SK-N-SH (cell line): ENCODE results near the gene HPCAL1. TPM values are rescaled to one million over a fixed set of nuclear protein-coding genes. Genes with fewer than 3 reads are reported as not detected.

Experiments
- CTCF ChIA-PET: fragments of 300-600, 350-600 bp; formaldehyde crosslinking; extraction: SDS; loops from one replicate; lab custom pipeline; 2021; lab: Yijun Ruan, JAX
- POLR2A ChIA-PET: fragments of 350-600 bp; sonication (Branson Sonifier 250); formaldehyde crosslinking; extraction: SDS; loops from one replicate; lab custom pipeline; 2020; ENCODE audit warnings: antibody characterized with exemption, inconsistent platforms; lab: Yijun Ruan, JAX
- DNase-seq: peaks from one replicate; pipeline ENCODE4 v3.0.0; 2012
- H2AFZ ChIP-seq: fragments of 200-600 bp; sonication (generic); 2 replicates; pipeline ENCODE4 v1.8.1; 2016; ENCODE audit warnings: antibody characterized with exemption, mild to moderate bottlenecking, low read depth
- H3F3A ChIP-seq: fragments of 200-600 bp; sonication (generic); replicated peaks from 2 replicates; pipeline ENCODE3; 2016; ENCODE audit warnings: antibody characterized with exemption, mild to moderate bottlenecking; ENCODE audit not compliant: insufficient read depth
- H3K27ac ChIP-seq, 2 experiments: fragments of 200-500 bp in 1 of 2; fragments of 200-600 bp in 1 of 2; sonication (Bioruptor generic) in 1 of 2; sonication (generic), shearing (Covaris generic) in 1 of 2; 2 replicates each; pipeline versions ENCODE4 v1.5.1 to v1.6.1; 2014 to 2016; ENCODE audit warnings: low read depth in 2 of 2, inconsistent platforms in 1 of 2, low read length in 1 of 2, mild to moderate bottlenecking in 1 of 2, mixed read lengths in 1 of 2
- H3K27me3 ChIP-seq: fragments of 200-600 bp; sonication (generic), shearing (Covaris generic); 2 replicates; pipeline ENCODE4 v1.6.1; 2016; ENCODE audit warnings: mixed run types; ENCODE audit not compliant: insufficient read depth
- H3K36me3 ChIP-seq, 2 experiments: fragments of 200-500 bp in 1 of 2; fragments of 200-600 bp in 1 of 2; sonication (Bioruptor generic) in 1 of 2; sonication (generic) in 1 of 2; replicated peaks in 1 of 2; 2 replicates each; pipeline versions ENCODE3 to v1.5.1; 2014 to 2016; ENCODE audit warnings: low read length in 1 of 2, mild to moderate bottlenecking in 1 of 2; ENCODE audit not compliant: insufficient read depth in 2 of 2, control insufficient read depth in 1 of 2
- H3K4me1 ChIP-seq, 2 experiments: fragments of 200-500 bp in 1 of 2; fragments of 200-600 bp in 1 of 2; sonication (Bioruptor generic) in 1 of 2; sonication (generic), shearing (Covaris generic) in 1 of 2; 2 replicates each; pipeline versions ENCODE4 v1.5.1 to v1.6.1; 2014 to 2016; ENCODE audit warnings: low read depth in 1 of 2, low read length in 1 of 2, mixed run types in 1 of 2; ENCODE audit not compliant: insufficient read depth in 2 of 2, control insufficient read depth in 1 of 2
- H3K4me2 ChIP-seq: fragments of 200-600 bp; sonication (generic), shearing (Covaris generic); 2 replicates; pipeline ENCODE4 v1.6.1; 2017; ENCODE audit warnings: mixed run types
- H3K4me3 ChIP-seq, 2 experiments: fragments of 200-500 bp in 1 of 2; fragments of 200-600 bp in 1 of 2; sonication (Bioruptor generic) in 1 of 2; sonication (generic), shearing (Covaris generic) in 1 of 2; 2 replicates each; pipeline versions ENCODE4 v1.5.1 to v1.8.1; 2014 to 2016; ENCODE audit warnings: low read depth in 2 of 2, inconsistent platforms in 1 of 2, low read length in 1 of 2, mild to moderate bottlenecking in 1 of 2, mixed read lengths in 1 of 2, moderate library complexity in 1 of 2
- H3K79me2 ChIP-seq: fragments of 200-600 bp; sonication (generic); 2 replicates; pipeline ENCODE4 v1.8.1; 2017; ENCODE audit warnings: mild to moderate bottlenecking; ENCODE audit not compliant: insufficient read depth
- H3K9ac ChIP-seq: fragments of 200-600 bp; sonication (generic); 2 replicates; pipeline ENCODE4 v1.6.1; 2017; ENCODE audit warnings: mixed run types
- H3K9me2 ChIP-seq: fragments of 200-600 bp; sonication (generic); 2 replicates; pipeline ENCODE4 v1.6.1; 2017; ENCODE audit warnings: mixed run types
- H3K9me3 ChIP-seq: fragments of 200-600 bp; sonication (generic); 2 replicates; pipeline ENCODE4 v1.6.1; 2017; ENCODE audit warnings: mixed run types, mild to moderate bottlenecking, moderate library complexity
- H4K20me1 ChIP-seq: fragments of 200-600 bp; sonication (generic); 2 replicates; pipeline ENCODE4 v1.6.1; 2017; ENCODE audit warnings: mild to moderate bottlenecking, mixed run types; ENCODE audit not compliant: insufficient read depth
- CHD2 ChIP-seq: fragments of 150-350 bp; IDR thresholded peaks from 2 replicates; pipeline ENCODE4 v1.6.1; 2018; ENCODE audit warnings: low read length; ENCODE audit not compliant: partially characterized antibody
- EZH2phosphoT487 ChIP-seq: fragments of 200-600 bp; sonication (generic); IDR thresholded peaks from 2 replicates; pipeline ENCODE4 v1.6.1; 2017; ENCODE audit warnings: low read depth, mixed run types, mild to moderate bottlenecking, antibody characterized with exemption, moderate library complexity, borderline replicate concordance
- FOXM1 ChIP-seq: IDR thresholded peaks from 2 replicates; pipeline ENCODE4 v1.4.0; 2012; ENCODE audit warnings: low read depth, mild to moderate bottlenecking
- GATA2 ChIP-seq: sonication (generic); formaldehyde crosslinking; IDR thresholded peaks from 2 replicates; pipeline ENCODE4 v1.5.0; 2020; ENCODE audit warnings: mild to moderate bottlenecking, missing genetic modification reagents
- JUND ChIP-seq: IDR thresholded peaks from 2 replicates; pipeline ENCODE4 v1.4.0; 2012
- MEF2A ChIP-seq: IDR thresholded peaks from 2 replicates; pipeline ENCODE4 v1.4.0; 2012; ENCODE audit warnings: low read depth, borderline replicate concordance
- MXI1 ChIP-seq: IDR thresholded peaks from 2 replicates; pipeline ENCODE4 v1.6.1; 2012; ENCODE audit warnings: mild to moderate bottlenecking, low read depth, low read length, improper control_type of control experiment
- POLR2AphosphoS5 ChIP-seq: IDR thresholded peaks from 2 replicates; pipeline ENCODE4 v1.6.1; 2012; ENCODE audit warnings: low read depth, low read length
- RXRA ChIP-seq: IDR thresholded peaks from 2 replicates; pipeline ENCODE4 v1.4.0; 2012; ENCODE audit warnings: low read depth, mild to moderate bottlenecking, borderline replicate concordance
- SIN3A ChIP-seq: IDR thresholded peaks from 2 replicates; pipeline ENCODE4 v1.6.1; 2012; ENCODE audit warnings: low read depth, mild to moderate bottlenecking, low read length, moderate library complexity, borderline replicate concordance
- TAF1 ChIP-seq: IDR thresholded peaks from 2 replicates; pipeline ENCODE4 v1.6.1; 2012; ENCODE audit warnings: low read depth, mild to moderate bottlenecking, low read length, moderate library complexity, borderline replicate concordance
- TCF12 ChIP-seq: IDR thresholded peaks from 2 replicates; pipeline ENCODE4 v1.4.0; 2012
- TEAD4 ChIP-seq: IDR thresholded peaks from 2 replicates; pipeline ENCODE4 v1.4.0; 2012; ENCODE audit warnings: mild to moderate bottlenecking, borderline replicate concordance; ENCODE audit not compliant: insufficient read depth
- WGBS: methylation state at CpG from one replicate; pipeline ENCODE4 v1.1.6; 2017; ENCODE audit warnings: low lambda C conversion rate; 5-methylcytosine and 5-hydroxymethylcytosine counted together
- polyA plus RNA-seq, 3 experiments: library from polyadenylated mRNA; depleted of rRNA; stranded (reverse); fragments of >200 nt; gene quantifications; 2 replicates each; pipeline ENCODE4 v1.2.3, GENCODE V29; 2012
- TF ChIP-seq, protein P1 (sequence below): IDR thresholded peaks from 2 replicates; pipeline ENCODE4 v1.4.0; 2012; ENCODE audit warnings: low read depth, borderline replicate concordance
- TF ChIP-seq, protein P2 (sequence below): IDR thresholded peaks from 2 replicates; pipeline ENCODE4 v1.4.0; 2012; ENCODE audit warnings: low read depth
- TF ChIP-seq, protein P3 (sequence below): fragments of 150-350 bp; IDR thresholded peaks from 2 replicates; pipeline ENCODE4 v1.6.1; 2017; ENCODE audit warnings: antibody characterized with exemption, low read length, low read depth, borderline replicate concordance
- TF ChIP-seq, protein P4 (sequence below): IDR thresholded peaks from 2 replicates; pipeline ENCODE4 v1.4.0; 2012; ENCODE audit warnings: low read depth, borderline replicate concordance
- TF ChIP-seq, protein P5 (sequence below): IDR thresholded peaks from 2 replicates; pipeline ENCODE4; 2012

Gene HPCAL1
- polyA plus RNA-seq, 1 of the 3 experiments (the other 2 are of a cell fraction): 77.0 TPM

DNA sequence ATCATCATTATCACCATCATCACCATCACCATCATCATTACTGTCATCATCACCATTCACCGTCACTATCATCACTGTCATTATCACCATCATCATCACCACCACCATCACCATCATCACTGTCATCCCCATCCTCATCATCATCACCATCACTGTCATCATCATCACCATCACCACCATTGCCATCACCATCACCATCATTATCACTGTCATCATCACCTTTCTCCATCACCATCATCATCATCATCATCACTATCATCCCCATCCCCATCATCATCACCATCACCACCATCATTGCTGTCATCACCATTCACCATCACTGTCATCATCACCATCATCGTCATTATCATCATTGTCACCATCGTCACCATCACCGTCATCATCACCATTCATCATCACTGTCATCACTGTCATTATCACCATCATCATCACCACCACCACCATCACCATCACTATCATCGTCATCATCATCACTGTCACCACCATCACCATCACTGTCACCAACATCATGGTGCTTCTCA, 9.8 kb downstream of the HPCAL1 start:
- no peak overlapping the region for H3K9ac ChIP-seq
- H3F3A ChIP-seq: peaks cover 4% of the 10 kb centered on the region
- no peaks in the 10 kb centered on the region for H3K9me3 ChIP-seq
- H3K36me3 ChIP-seq: no peaks in the 10 kb centered on the region
- H3K4me3 ChIP-seq: no peak overlapping the region
- no peaks in the 10 kb centered on the region for H3K27me3 ChIP-seq
- H3K27ac ChIP-seq: no peak overlapping the region
- POLR2A ChIA-PET: no interaction called here
- DNase-seq: no peak
- peaks cover 13% of the 10 kb centered on the region; the same call in 1 of the 2 replicates for H4K20me1 ChIP-seq
- no peak overlapping the region for H2AFZ ChIP-seq
- no peaks in the 10 kb centered on the region for H3K9me2 ChIP-seq
- CTCF ChIA-PET: no interaction called here
- WGBS: 96% methylated on average over 5 of the region's 5 CpGs
- H3K4me1 ChIP-seq: peaks cover 0 to 18% of the 10 kb centered on the region in 2 experiments; a peak in 1 of 4 replicates
- H3K79me2 ChIP-seq: peaks cover 16% of the 10 kb centered on the region; the same call in 1 of the 2 replicates
- no peak overlapping the region for H3K4me2 ChIP-seq
- no peak for TF ChIP-seq TEAD4
- TF ChIP-seq, protein P1, sequence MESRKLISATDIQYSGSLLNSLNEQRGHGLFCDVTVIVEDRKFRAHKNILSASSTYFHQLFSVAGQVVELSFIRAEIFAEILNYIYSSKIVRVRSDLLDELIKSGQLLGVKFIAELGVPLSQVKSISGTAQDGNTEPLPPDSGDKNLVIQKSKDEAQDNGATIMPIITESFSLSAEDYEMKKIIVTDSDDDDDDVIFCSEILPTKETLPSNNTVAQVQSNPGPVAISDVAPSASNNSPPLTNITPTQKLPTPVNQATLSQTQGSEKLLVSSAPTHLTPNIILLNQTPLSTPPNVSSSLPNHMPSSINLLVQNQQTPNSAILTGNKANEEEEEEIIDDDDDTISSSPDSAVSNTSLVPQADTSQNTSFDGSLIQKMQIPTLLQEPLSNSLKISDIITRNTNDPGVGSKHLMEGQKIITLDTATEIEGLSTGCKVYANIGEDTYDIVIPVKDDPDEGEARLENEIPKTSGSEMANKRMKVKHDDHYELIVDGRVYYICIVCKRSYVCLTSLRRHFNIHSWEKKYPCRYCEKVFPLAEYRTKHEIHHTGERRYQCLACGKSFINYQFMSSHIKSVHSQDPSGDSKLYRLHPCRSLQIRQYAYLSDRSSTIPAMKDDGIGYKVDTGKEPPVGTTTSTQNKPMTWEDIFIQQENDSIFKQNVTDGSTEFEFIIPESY: no peak
- TF ChIP-seq MXI1: no peak
- TF ChIP-seq, protein P2, sequence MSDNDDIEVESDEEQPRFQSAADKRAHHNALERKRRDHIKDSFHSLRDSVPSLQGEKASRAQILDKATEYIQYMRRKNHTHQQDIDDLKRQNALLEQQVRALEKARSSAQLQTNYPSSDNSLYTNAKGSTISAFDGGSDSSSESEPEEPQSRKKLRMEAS: no peak
- TF ChIP-seq EZH2phosphoT487: no peak
- TF ChIP-seq, protein P3, sequence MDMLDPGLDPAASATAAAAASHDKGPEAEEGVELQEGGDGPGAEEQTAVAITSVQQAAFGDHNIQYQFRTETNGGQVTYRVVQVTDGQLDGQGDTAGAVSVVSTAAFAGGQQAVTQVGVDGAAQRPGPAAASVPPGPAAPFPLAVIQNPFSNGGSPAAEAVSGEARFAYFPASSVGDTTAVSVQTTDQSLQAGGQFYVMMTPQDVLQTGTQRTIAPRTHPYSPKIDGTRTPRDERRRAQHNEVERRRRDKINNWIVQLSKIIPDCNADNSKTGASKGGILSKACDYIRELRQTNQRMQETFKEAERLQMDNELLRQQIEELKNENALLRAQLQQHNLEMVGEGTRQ: no peak
- TF ChIP-seq, protein P4, sequence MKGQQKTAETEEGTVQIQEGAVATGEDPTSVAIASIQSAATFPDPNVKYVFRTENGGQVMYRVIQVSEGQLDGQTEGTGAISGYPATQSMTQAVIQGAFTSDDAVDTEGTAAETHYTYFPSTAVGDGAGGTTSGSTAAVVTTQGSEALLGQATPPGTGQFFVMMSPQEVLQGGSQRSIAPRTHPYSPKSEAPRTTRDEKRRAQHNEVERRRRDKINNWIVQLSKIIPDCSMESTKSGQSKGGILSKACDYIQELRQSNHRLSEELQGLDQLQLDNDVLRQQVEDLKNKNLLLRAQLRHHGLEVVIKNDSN: no peak
- TF ChIP-seq SIN3A: no peak
- no peak for TF ChIP-seq GATA2 (CRISPR knock-in tag)
- TF ChIP-seq TAF1: no peak
- no peak for TF ChIP-seq JUND
- no peak for TF ChIP-seq MEF2A
- no peak for TF ChIP-seq CHD2
- no peak for TF ChIP-seq TCF12
- TF ChIP-seq FOXM1: no peak
- TF ChIP-seq, protein P5, sequence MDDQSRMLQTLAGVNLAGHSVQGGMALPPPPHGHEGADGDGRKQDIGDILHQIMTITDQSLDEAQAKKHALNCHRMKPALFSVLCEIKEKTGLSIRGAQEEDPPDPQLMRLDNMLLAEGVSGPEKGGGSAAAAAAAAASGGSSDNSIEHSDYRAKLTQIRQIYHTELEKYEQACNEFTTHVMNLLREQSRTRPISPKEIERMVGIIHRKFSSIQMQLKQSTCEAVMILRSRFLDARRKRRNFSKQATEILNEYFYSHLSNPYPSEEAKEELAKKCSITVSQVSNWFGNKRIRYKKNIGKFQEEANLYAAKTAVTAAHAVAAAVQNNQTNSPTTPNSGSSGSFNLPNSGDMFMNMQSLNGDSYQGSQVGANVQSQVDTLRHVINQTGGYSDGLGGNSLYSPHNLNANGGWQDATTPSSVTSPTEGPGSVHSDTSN: no peak
- no peak for TF ChIP-seq POLR2AphosphoS5
- TF ChIP-seq RXRA: no peak
- TF ChIP-seq, all 33 proteins: peak for 0
